Activated naive CD4-positive, alpha-beta T cell treated with anti-CD3 and anti-CD28 coated beads, Interleukin-2, amount 50 U/mL, for 16 hours (primary cell): ENCODE results near the gene HOXD13.

Experiments used
- DNase-seq: peaks from one replicate; pipeline ENCODE4 v3.0.0-alpha.2; 2020

HOXD13 gene

DNA sequence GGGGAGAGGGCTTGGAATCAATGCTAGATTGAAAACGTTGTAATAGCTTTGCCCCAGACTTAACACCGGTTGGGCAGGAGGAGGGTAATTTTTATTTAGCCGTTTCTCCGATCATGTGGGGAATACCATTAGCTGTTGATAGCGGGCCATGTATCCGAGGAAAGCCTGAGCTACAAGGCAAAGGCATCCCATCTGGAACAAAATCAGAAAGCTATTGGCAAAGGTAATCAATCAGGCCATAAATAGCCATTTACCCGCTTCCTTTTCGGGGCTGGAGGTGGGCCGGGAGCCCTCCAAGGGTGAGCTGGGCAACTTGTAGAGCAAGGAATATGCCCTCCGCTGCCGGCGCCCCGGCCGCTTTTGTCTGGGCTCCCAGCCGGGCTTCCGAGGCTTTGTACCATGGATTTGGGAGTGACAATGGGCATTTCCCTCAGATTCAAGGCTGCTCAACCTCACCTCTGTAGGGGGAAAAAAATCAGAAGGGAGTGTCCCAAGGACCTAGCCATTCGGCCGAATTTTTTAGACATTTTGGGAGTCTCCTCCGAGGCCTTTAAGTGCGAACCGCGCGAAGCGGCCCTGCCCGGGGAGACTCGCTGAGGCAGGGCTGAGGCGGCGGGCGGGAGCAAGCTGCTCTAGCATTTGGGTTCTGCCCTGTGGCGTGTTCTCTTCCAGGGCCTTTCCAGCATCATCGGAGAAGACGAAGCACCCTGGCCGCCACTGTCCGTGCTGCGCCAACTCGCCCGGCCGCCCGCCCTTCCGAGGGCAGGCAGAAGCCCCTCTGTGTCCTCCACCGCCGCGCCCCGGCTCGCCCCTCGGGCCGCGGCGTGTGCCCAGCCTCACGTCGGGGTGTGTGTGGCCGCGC, 28.9 kb downstream of the HOXD13 start:
- DNase-seq, result no peak

DNA sequence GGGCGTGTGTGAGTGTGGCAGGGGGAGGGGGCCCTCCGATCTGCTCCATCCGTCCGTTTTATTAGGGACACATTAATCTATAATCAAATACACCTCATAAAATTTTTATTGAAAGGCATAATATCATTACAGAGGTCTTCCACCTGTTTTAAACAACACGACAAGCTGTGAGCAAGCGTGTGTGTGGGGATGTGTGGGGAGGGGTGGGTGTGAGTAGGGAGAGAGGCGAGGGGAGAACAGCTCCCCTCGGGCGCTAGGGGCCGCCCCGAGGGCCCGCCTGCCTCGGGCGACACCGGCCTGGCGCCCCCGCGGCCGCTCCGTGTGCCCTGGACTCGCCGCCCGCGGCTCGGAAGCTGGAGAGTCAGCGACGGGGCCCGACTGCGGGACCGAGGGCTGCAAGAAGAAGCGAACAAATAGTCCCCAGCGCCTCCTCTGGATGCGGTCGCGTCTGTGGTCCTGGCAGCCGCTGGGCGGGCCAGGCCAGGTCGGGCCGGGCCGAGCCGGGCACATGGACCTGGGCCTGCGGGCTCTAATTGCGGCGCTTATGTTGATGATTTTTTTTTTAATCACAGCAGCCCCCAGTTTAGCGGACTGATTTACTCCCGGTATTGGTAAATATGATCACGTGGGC, 29.6 kb downstream of the HOXD13 start:
- no peak for DNase-seq

GRCh38 chr2:176122683-176123410, 30.3 kb downstream of the HOXD13 start, which contains the start of gene HOXD9:
Gene HOXD9, plus strand, starts transcription at chr2:176122719. Its CDS starts 50 bp downstream, at chr2:176122769.
- no peak for DNase-seq

GRCh38 chr2:176123411-176124109, 31.0 kb downstream of the HOXD13 start:
- DNase-seq, result no peak

DNA sequence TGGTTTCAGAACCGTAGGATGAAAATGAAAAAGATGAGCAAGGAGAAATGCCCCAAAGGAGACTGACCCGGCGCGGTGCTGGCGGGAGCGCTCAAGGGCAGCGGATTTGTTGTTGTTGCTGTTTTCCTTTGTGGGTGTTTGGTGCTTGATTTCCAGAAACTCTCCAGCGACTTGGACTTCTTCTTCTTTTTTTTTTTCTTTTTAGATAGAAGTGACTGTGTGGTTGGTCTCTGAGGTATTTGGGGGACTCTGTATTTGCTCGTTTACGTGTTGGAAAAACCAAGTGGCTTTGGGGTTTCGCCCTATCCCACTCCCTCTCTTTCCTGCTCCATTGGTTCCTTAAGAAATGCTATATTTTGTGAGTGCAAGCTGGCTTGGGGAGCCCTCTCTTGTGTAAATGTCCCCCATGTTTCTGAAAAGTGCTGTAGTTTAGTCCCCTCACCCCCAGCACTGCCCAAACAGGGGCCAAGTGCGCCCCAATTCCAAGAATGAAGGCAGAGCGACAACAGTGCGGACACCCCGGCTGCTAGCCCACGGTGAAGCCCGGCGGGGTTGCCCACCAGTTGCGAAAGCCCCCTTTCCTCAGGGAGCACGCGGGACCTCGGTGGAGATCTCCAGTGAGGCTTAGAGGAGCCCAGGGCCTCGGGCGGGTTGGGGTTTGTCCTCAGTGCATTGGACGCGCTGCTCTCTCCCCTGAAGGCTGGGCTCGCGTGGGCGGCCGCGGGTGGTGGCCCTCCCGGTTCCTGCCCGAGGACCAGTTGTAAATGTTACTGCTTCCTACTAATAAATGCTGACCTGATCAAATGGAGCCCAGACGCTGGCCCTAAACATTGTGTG, 31.8 kb downstream of the HOXD13 start:
- DNase-seq, result no peak

DNA sequence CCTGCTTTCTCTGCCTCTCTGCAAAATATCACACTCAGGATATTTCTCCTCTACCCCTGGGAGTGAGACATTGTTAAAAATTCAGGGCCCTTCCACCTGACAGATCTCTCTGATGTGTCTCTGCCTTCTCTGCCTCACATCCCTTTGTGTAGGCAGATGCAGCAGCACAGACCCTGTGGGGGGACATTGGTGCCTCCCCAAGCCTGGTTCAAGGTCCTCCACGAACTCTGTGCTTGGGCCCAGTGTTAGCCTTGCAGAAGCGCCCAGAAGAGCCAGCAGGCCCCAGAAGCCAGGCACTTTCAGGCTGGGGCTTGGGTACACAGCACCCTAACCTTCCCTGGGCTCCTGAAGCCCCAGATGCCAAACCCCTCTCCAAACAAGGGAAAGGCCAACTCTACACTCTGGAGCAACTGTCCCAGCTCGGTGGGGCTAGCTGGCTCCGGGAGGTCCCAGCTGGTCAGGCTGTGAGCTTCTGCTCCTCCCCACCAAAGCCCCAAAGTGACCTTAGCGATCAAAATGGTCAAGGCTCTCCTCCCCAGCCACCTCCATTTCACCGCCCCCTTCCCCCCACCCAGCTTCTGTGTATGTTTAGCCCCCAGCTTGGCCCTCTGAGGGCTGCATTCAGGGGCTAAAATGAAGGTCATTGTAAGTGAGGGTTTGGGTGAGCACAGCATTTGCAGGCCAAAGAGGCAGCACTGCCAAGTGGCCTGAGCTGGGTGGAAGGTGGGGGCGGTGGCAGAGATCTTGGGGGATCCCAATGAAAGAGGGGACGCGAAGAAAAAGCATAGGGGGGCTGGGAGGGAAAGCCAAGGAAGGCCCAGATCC, 32.6 kb downstream of the HOXD13 start:
- DNase-seq, result no peak

GRCh38 chr2:176125772-176126054, 33.2 kb downstream of the HOXD13 start:
- no peak for DNase-seq

- peak; percentile 69 for DNase-seq
Measured at GRCh38 chr2:176126929-176127773, 34.6 kb downstream of the HOXD13 start.

- no peak for DNase-seq
Measured at GRCh38 chr2:176127774-176128072, 35.2 kb downstream of the HOXD13 start.

GRCh38 chr2:176128172-176128981, 35.9 kb downstream of the HOXD13 start:
- DNase-seq, result no peak

- DNase-seq, result no peak
Measured at GRCh38 chr2:176128982-176129796, 36.7 kb downstream of the HOXD13 start, which contains the start of gene HOXD8. Gene HOXD8, plus strand, starts transcription at chr2:176129705. Its CDS starts 662 bp downstream, at chr2:176130367.

- DNase-seq, result no peak
Measured at GRCh38 chr2:176129813-176130146, 37.3 kb downstream of the HOXD13 start.

GRCh38 chr2:176130147-176130956, 37.8 kb downstream of the HOXD13 start:
- DNase-seq, result no peak

- no peak for DNase-seq
Measured at GRCh38 chr2:176130957-176131847, 38.7 kb downstream of the HOXD13 start.

DNA sequence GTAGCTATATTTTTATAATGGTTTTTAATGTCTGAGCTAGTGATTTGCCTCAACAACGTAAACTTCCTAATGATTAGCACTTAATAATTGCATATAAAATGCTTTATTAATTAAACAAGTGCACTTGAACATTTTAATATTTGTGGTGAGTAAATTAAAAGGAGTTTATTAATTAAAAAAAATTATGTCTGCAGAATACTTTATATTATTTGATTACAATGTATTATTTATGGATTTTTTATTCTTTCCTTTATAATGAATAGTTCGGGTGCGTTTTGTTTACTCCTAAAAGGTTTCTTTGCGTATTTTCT, 39.3 kb downstream of the HOXD13 start:
- no peak for DNase-seq

DNA sequence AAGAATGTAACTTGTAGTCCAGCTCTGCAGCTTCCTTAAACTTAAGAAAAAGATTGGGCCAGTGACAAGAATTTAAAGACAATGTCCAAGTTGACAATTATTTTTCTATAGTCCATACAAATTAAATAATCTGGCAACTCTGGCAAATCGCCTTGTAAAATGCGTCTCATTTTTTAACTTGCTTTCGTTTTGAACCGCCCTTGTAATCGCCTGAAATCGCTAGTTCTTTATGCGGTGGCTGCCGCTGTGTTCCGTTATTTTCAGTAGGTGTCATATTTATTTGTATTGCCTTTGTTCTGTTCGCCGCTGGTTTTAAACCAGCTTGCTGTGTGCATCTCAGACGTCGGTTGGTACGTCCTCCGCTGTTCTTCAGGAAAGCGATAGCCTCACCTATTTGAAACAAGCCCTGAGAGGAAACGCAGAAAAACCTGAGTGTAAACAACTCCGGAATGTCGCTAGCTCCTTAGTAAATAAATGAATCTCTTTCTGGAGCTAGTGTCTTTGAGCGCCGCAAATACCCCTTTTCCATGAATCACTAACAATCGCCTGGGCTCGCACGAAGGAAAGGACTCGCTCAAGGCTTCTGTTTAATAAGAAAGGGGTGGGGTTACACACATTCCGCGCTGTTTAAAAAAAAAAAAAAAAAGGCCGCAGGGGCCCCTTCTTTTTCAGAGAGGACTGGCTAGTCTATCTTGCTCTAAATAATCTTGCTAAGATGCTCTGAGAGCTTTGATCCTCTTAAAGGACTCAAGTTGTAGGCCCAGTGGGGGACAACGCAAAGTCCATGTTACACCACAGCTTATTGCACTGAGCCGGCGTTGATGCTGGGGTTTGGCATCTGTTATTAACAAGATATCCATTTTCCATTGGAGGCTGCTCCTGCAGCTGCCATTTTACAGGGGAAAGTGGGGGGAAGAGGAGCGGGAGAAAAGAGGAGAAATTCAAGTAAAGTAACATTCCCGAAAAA, 40.0 kb downstream of the HOXD13 start:
- DNase-seq, result no peak
